SK-N-SH treated with all-trans-retinoic acid at 6 μM for 48 hours (cell line): ENCODE measurements around the gene PCDH9.

Experiments
- ARNTL ChIP-seq: fragments of 450-650 bp; formaldehyde crosslinking; IDR thresholded peaks from 2 replicates; pipeline ENCODE4 v1.5.0; 2020; ENCODE audit warnings: low read depth, mild to moderate bottlenecking, moderate library complexity, borderline replicate concordance
- BACH2 ChIP-seq: fragments of 250-450 bp; sonication (Bioruptor Pico); IDR thresholded peaks from 2 replicates; pipeline ENCODE4 v1.9.0; 2021; ENCODE audit warnings: mild to moderate bottlenecking, borderline replicate concordance
- CREB5 ChIP-seq: fragments of 250-450 bp; sonication (Bioruptor Pico); IDR thresholded peaks from 2 replicates; pipeline ENCODE4 v1.5.1; 2020; ENCODE audit warnings: low read depth, mild to moderate bottlenecking, moderate library complexity
- RARB ChIP-seq: fragments of 250-450 bp; sonication (Bioruptor Pico); IDR thresholded peaks from 2 replicates; pipeline ENCODE4 v1.8.0; 2021; ENCODE audit warnings: mild to moderate bottlenecking, moderate library complexity
- TOX ChIP-seq: fragments of 250-450 bp; sonication (Bioruptor Pico); IDR thresholded peaks from 2 replicates; pipeline ENCODE4 v1.8.0; 2021; ENCODE audit warnings: mild to moderate bottlenecking, moderate library complexity, borderline replicate concordance
- ZFP30 ChIP-seq: fragments of 450-650 bp; formaldehyde crosslinking; IDR thresholded peaks from 2 replicates; pipeline ENCODE4 v1.5.0; 2022; ENCODE audit warnings: mild to moderate bottlenecking, moderate library complexity
- TF ChIP-seq, protein P1 (sequence below): fragments of 250-450 bp; sonication (Bioruptor Pico); IDR thresholded peaks from 2 replicates; pipeline ENCODE4 v1.5.0; 2020; ENCODE audit warnings: mild to moderate bottlenecking, moderate library complexity

GRCh38 chr13:66853564-66853963 lies 376.6 kb downstream of the PCDH9 start:
- TF ChIP-seq ARNTL (no peak), CREB5 (no peak), ZFP30 (CRISPR knock-in tag) (no peak), BACH2 (CRISPR knock-in tag) (no peak), RARB (no peak), TOX (CRISPR knock-in tag) (no peak)
- TF ChIP-seq, protein P1, sequence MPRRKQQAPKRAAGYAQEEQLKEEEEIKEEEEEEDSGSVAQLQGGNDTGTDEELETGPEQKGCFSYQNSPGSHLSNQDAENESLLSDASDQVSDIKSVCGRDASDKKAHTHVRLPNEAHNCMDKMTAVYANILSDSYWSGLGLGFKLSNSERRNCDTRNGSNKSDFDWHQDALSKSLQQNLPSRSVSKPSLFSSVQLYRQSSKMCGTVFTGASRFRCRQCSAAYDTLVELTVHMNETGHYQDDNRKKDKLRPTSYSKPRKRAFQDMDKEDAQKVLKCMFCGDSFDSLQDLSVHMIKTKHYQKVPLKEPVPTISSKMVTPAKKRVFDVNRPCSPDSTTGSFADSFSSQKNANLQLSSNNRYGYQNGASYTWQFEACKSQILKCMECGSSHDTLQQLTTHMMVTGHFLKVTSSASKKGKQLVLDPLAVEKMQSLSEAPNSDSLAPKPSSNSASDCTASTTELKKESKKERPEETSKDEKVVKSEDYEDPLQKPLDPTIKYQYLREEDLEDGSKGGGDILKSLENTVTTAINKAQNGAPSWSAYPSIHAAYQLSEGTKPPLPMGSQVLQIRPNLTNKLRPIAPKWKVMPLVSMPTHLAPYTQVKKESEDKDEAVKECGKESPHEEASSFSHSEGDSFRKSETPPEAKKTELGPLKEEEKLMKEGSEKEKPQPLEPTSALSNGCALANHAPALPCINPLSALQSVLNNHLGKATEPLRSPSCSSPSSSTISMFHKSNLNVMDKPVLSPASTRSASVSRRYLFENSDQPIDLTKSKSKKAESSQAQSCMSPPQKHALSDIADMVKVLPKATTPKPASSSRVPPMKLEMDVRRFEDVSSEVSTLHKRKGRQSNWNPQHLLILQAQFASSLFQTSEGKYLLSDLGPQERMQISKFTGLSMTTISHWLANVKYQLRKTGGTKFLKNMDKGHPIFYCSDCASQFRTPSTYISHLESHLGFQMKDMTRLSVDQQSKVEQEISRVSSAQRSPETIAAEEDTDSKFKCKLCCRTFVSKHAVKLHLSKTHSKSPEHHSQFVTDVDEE (CRISPR knock-in tag), result no peak
